Measurements from ENCODE around the gene ZSWIM1. TPM values are rescaled to one million over a fixed set of nuclear protein-coding genes. Genes with fewer than 3 reads are reported as not detected.
"Not testable (repeated sequence)": the region's sequence is repeated elsewhere in the genome, so short reads cannot be mapped to it uniquely, and the experiment has no call there.

ZSWIM1 gene
- total RNA-seq, 1 experiment from 2014 or later = 13.4 TPM

DNA sequence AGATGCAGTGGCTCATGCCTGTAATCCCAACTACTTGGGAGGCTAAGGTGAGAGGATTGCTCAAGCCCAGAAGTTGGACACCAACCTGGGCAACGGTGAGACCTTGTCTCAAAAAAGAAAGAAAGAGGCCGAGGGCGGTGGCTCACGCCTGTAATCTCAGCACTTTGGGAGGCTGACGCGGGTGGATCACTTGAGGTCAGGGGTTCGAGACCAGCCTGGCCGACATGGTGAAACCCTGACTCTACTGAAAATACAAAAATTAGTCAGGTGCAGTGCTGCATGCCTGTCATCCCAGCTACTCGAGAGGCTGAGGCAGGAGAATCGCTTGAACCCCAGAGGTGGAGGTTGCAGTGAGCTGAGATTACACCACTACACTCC lies 6.9 kb upstream of the ZSWIM1 start:
- intact Hi-C loops (cut with micrococcal nuclease; ENCODE audit: unreplicated experiment); H3K4me3 ChIP-seq (ENCODE audit: low read depth in 2 of 2, low read length in 2 of 2); CTCF ChIA-PET; H3K27me3 ChIP-seq (ENCODE audit: control insufficient read depth, insufficient read depth, low read length); POLR2A ChIA-PET; H3K36me3 ChIP-seq (ENCODE audit: control insufficient read depth, insufficient read depth, low read length); DNase-seq (ENCODE audit: low read depth, low spot score); in situ Hi-C loops (cut with HindIII; ENCODE audit: low pct_unique_long_range_greater_than_20kb, low sequenced_read_pairs); H3K27ac ChIP-seq (ENCODE audit: low read length); H3K4me1 ChIP-seq (ENCODE audit: control insufficient read depth, insufficient read depth, low read length); H3K9me3 ChIP-seq (ENCODE audit: control insufficient read depth, insufficient read depth, low read depth, low read length); ATAC-seq; BruUV-seq (replicated peaks): not testable (repeated sequence)

DNA sequence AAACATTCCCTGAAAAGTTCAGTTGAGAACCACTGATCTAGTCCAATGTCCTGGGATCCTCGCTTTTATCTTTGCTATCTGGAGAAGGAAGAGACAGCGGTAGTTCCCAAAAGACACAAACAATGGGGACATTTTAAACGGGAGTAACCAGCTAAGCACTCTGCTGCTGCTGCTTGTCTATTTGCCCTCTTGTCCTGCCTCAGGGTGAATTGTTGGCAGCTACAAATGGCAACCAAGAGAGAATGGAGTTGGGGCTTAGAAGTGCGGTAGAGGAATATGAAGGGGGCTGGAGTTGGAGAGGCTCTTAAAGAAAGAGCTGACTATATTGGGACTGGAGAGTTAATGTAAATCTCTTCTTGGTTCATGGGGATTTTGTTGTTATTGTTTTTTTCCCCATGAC lies 6.5 kb upstream of the ZSWIM1 start:
- no peaks in the 10 kb centered on the region for H3K27me3 ChIP-seq (ENCODE audit: control insufficient read depth, insufficient read depth, low read length)
- ChIA-PET POLR2A (interaction anchor here (0.5 kb wide), 1 partner anchor 55 kb away, joined by 4 read pairs; no protein-coding TSS in a partner anchor), CTCF (no interaction called here)
- H3K36me3 ChIP-seq (ENCODE audit: control insufficient read depth, insufficient read depth, low read length) = no peaks in the 10 kb centered on the region
- no peak overlapping the region for H3K27ac ChIP-seq (ENCODE audit: low read length)
- ATAC-seq (no peak), DNase-seq (ENCODE audit: low read depth, low spot score) (no peak)
- H3K4me3 ChIP-seq (ENCODE audit: low read depth in 2 of 2, low read length in 2 of 2) = no peak overlapping the region
- TF ChIP-seq, protein P1, sequence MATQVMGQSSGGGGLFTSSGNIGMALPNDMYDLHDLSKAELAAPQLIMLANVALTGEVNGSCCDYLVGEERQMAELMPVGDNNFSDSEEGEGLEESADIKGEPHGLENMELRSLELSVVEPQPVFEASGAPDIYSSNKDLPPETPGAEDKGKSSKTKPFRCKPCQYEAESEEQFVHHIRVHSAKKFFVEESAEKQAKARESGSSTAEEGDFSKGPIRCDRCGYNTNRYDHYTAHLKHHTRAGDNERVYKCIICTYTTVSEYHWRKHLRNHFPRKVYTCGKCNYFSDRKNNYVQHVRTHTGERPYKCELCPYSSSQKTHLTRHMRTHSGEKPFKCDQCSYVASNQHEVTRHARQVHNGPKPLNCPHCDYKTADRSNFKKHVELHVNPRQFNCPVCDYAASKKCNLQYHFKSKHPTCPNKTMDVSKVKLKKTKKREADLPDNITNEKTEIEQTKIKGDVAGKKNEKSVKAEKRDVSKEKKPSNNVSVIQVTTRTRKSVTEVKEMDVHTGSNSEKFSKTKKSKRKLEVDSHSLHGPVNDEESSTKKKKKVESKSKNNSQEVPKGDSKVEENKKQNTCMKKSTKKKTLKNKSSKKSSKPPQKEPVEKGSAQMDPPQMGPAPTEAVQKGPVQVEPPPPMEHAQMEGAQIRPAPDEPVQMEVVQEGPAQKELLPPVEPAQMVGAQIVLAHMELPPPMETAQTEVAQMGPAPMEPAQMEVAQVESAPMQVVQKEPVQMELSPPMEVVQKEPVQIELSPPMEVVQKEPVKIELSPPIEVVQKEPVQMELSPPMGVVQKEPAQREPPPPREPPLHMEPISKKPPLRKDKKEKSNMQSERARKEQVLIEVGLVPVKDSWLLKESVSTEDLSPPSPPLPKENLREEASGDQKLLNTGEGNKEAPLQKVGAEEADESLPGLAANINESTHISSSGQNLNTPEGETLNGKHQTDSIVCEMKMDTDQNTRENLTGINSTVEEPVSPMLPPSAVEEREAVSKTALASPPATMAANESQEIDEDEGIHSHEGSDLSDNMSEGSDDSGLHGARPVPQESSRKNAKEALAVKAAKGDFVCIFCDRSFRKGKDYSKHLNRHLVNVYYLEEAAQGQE (IDR thresholded peaks at IDR 0.05; ENCODE audit: insufficient read depth in 1 of 2, low read depth in 2 of 2, low read length in 1 of 2) = no peak
- TF ChIP-seq, protein P2, sequence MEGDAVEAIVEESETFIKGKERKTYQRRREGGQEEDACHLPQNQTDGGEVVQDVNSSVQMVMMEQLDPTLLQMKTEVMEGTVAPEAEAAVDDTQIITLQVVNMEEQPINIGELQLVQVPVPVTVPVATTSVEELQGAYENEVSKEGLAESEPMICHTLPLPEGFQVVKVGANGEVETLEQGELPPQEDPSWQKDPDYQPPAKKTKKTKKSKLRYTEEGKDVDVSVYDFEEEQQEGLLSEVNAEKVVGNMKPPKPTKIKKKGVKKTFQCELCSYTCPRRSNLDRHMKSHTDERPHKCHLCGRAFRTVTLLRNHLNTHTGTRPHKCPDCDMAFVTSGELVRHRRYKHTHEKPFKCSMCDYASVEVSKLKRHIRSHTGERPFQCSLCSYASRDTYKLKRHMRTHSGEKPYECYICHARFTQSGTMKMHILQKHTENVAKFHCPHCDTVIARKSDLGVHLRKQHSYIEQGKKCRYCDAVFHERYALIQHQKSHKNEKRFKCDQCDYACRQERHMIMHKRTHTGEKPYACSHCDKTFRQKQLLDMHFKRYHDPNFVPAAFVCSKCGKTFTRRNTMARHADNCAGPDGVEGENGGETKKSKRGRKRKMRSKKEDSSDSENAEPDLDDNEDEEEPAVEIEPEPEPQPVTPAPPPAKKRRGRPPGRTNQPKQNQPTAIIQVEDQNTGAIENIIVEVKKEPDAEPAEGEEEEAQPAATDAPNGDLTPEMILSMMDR (IDR thresholded peaks at IDR 0.05) = no peak
- no peak for TF ChIP-seq POLR2AphosphoS5 (IDR thresholded peaks at IDR 0.05; ENCODE audit: low read depth, low read length)
- no peak for TF ChIP-seq TCF7L2 (IDR thresholded peaks at IDR 0.05; ENCODE audit: low read depth, low read length)
- TF ChIP-seq SIN3A (IDR thresholded peaks at IDR 0.05; ENCODE audit: borderline replicate concordance, insufficient read depth, low read depth, low read length) = no peak
- in situ Hi-C loops (cut with HindIII; ENCODE audit: low pct_unique_long_range_greater_than_20kb, low sequenced_read_pairs) = no loop called here
- no TSS peak for BruUV-seq (replicated peaks)
- no peaks in the 10 kb centered on the region for H3K4me1 ChIP-seq (ENCODE audit: control insufficient read depth, insufficient read depth, low read length)
- intact Hi-C loops (cut with micrococcal nuclease; ENCODE audit: unreplicated experiment) = no loop called here
- H3K9me3 ChIP-seq (ENCODE audit: control insufficient read depth, insufficient read depth, low read depth, low read length) = no peaks in the 10 kb centered on the region

DNA sequence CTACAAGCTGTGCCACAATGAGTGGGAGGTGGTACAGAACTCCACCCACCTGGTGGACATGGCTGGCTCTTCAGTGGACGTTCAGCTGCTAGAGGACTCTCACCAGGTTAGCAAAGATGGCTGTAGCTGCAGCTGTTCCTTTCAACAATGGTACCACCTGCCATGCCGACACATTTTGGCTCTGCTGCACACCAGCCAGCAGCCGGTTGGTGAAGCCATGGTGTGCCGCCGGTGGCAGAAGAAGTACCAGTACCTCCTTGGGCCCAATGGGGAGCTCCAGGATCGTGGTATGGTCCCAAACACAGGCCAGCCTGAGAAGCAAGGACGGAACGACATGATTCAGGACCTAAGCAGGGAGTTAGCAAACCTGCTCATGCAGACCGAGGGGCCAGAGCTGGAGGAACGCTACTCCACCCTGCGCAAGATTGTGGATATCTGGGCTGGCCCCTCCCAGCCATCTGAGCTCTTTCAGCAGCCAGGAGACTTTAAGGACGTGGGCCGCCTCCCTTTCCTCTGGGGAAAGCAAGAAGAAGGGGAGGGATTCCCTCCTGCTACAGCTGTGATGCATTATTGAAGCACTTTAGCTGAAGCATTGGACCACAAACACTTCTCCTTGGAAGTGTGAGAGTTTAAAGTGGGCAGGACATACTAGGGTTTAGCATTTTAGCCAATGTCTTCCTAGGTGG lies 2.8 kb upstream of the ZSWIM1 start:
- H3K36me3 ChIP-seq (ENCODE audit: control insufficient read depth, insufficient read depth, low read length) = no peaks in the 10 kb centered on the region
- CTCF ChIA-PET = no interaction called here
- POLR2A ChIA-PET = no interaction called here
- H3K4me3 ChIP-seq (ENCODE audit: low read depth in 2 of 2, low read length in 2 of 2) = no peak overlapping the region
- H3K4me1 ChIP-seq (ENCODE audit: control insufficient read depth, insufficient read depth, low read length) = no peaks in the 10 kb centered on the region; the same call in 1 of the 2 replicates
- in situ Hi-C loops (cut with HindIII; ENCODE audit: low pct_unique_long_range_greater_than_20kb, low sequenced_read_pairs) = no loop called here
- H3K27me3 ChIP-seq (ENCODE audit: control insufficient read depth, insufficient read depth, low read length) = no peaks in the 10 kb centered on the region
- intact Hi-C loops (cut with micrococcal nuclease; ENCODE audit: unreplicated experiment) = no loop called here
- no peak overlapping the region for H3K27ac ChIP-seq (ENCODE audit: low read length)
- ATAC-seq (no peak), DNase-seq (ENCODE audit: low read depth, low spot score) (no peak)
- BruUV-seq (replicated peaks) = no TSS peak
- TF ChIP-seq TCF7L2 (IDR thresholded peaks at IDR 0.05; ENCODE audit: low read depth, low read length) (no peak), SIN3A (IDR thresholded peaks at IDR 0.05; ENCODE audit: borderline replicate concordance, insufficient read depth, low read depth, low read length) (no peak), POLR2AphosphoS5 (IDR thresholded peaks at IDR 0.05; ENCODE audit: low read depth, low read length) (no peak)
- TF ChIP-seq, protein P1 (IDR thresholded peaks at IDR 0.05; ENCODE audit: insufficient read depth in 1 of 2, low read depth in 2 of 2, low read length in 1 of 2) = no peak
- TF ChIP-seq, protein P2 (IDR thresholded peaks at IDR 0.05) = no peak
- no peaks in the 10 kb centered on the region for H3K9me3 ChIP-seq (ENCODE audit: control insufficient read depth, insufficient read depth, low read depth, low read length)

Data from Panc1 (cell line).